HepG2 (cell line): ENCODE results near the gene CCL27. TPM values are rescaled to one million over a fixed set of nuclear protein-coding genes. Genes with fewer than 3 reads are reported as not detected.

Source experiments
- AGO2 ChIP-seq: fragments of 200-400 bp; formaldehyde crosslinking; optimal IDR thresholded peaks from 2 replicates; pipeline ENCODE3; 2017; ENCODE audit warnings: mild to moderate bottlenecking, low read depth, low read length, moderate library complexity
- CEBPB ChIP-seq: IDR thresholded peaks from 2 replicates; pipeline ENCODE4 v1.6.1; 2011; ENCODE audit warnings: low read depth, low read length, improper control_type of control experiment, borderline replicate concordance
- CREM ChIP-seq, 2 experiments: sonication (generic) in 1 of 2; formaldehyde crosslinking in 1 of 2; IDR thresholded peaks; 2 replicates each; pipeline versions ENCODE4 v1.4.0 to v1.6.1; 2016 to 2020; ENCODE audit warnings: antibody characterized with exemption in 1 of 2, mild to moderate bottlenecking in 1 of 2, missing genetic modification reagents in 1 of 2
- ERF ChIP-seq: IDR thresholded peaks from 2 replicates; pipeline ENCODE4 v1.6.1; 2018; ENCODE audit warnings: missing biosample characterization, missing genetic modification reagents
- GATAD1 ChIP-seq: IDR thresholded peaks from 2 replicates; pipeline ENCODE4 v1.6.1; 2016; ENCODE audit warnings: missing genetic modification reagents, missing compliant biosample characterization
- HIVEP1 ChIP-seq: sonication (generic); formaldehyde crosslinking; IDR thresholded peaks from 2 replicates; pipeline ENCODE4 v1.4.0; 2020; ENCODE audit warnings: mild to moderate bottlenecking, missing genetic modification reagents
- KLF15 ChIP-seq: sonication (generic); formaldehyde crosslinking; IDR thresholded peaks from 2 replicates; pipeline ENCODE4 v1.8.1; 2023; ENCODE audit warnings: borderline replicate concordance, mild to moderate bottlenecking, inconsistent platforms, missing genetic modification reagents, mixed read lengths
- ONECUT2 ChIP-seq: sonication (generic); formaldehyde crosslinking; IDR thresholded peaks from 2 replicates; pipeline ENCODE4 v1.4.0; 2020; ENCODE audit warnings: missing genetic modification reagents
- TARDBP ChIP-seq: sonication (generic); formaldehyde crosslinking; IDR thresholded peaks from 2 replicates; pipeline ENCODE4 v1.8.0; 2022; ENCODE audit warnings: mild to moderate bottlenecking, missing genetic modification reagents
- ZBTB43 ChIP-seq: sonication (generic); formaldehyde crosslinking; conservative IDR thresholded peaks from 2 replicates; pipeline ENCODE4 v1.4.0; 2020; ENCODE audit warnings: missing genetic modification reagents
- ZFP90 ChIP-seq: sonication (generic); formaldehyde crosslinking; IDR thresholded peaks from 2 replicates; pipeline ENCODE4 v1.8.0; 2022; ENCODE audit warnings: missing genetic modification reagents, mild to moderate bottlenecking, inconsistent platforms, borderline replicate concordance
- ZFY ChIP-seq: sonication (generic); formaldehyde crosslinking; IDR thresholded peaks from 2 replicates; pipeline ENCODE4 v1.4.0; 2020; ENCODE audit warnings: missing genetic modification reagents
- ZNF205 ChIP-seq: IDR thresholded peaks from 2 replicates; pipeline ENCODE4 v1.6.1; 2018; ENCODE audit warnings: missing biosample characterization, missing genetic modification reagents
- ZNF326 ChIP-seq: sonication (generic); formaldehyde crosslinking; IDR thresholded peaks from 2 replicates; pipeline ENCODE4 v1.4.0; 2020; ENCODE audit warnings: missing genetic modification reagents, borderline replicate concordance
- ZNF776 ChIP-seq: sonication (generic); formaldehyde crosslinking; IDR thresholded peaks from 2 replicates; pipeline ENCODE4 v1.4.0; 2020; ENCODE audit warnings: mild to moderate bottlenecking, missing genetic modification reagents
- polyA plus RNA-seq, 8 experiments: library from polyadenylated mRNA; depleted of rRNA in 3 of 8; stranded (reverse) in 7 of 8; unstranded in 1 of 8; fragments of >200 nt; fragmentation: Illumina TruSeq in 4 of 8; extraction: Trizol in 4 of 8; gene quantifications; 2 replicates each; pipeline versions ENCODE4 v1.2.1 to v1.2.3, GENCODE V29; 2011 to 2016; ENCODE audit warnings: low read depth in 4 of 8, missing spikeins in 1 of 8, mixed read lengths in 1 of 8; ENCODE audit not compliant: insufficient read depth in 1 of 8
- total RNA-seq, 5 experiments: library from RNA; depleted of rRNA; stranded (reverse); fragments of >200 nt; fragmentation: Illumina TruSeq; extraction: Trizol; gene quantifications; 2 replicates each; pipeline ENCODE4 v1.2.3, GENCODE V29; 2016; ENCODE audit warnings: low read depth in 1 of 5
- TF ChIP-seq, protein P1 (sequence below): sonication (generic); formaldehyde crosslinking; IDR thresholded peaks from 2 replicates; pipeline ENCODE4 v1.4.0; 2020; ENCODE audit warnings: missing genetic modification reagents, borderline replicate concordance
- TF ChIP-seq, protein P2 (sequence below): sonication (generic); formaldehyde crosslinking; IDR thresholded peaks from 2 replicates; pipeline ENCODE4 v1.4.0; 2020; ENCODE audit warnings: missing genetic modification reagents
- TF ChIP-seq, protein P3 (sequence below): sonication (generic); formaldehyde crosslinking; IDR thresholded peaks from 2 replicates; pipeline ENCODE4 v1.8.1; 2023; ENCODE audit warnings: mild to moderate bottlenecking, missing genetic modification reagents

Gene CCL27
- total and polyA plus RNA-seq, 2 of the 13 experiments (the other 11 are each of a cell fraction or from before 2014, with no cell fraction given): not detected

GRCh38 chr9:34637356-34638137, 24.9 kb downstream of the CCL27 start, which contains the start of gene SIGMAR1 (continued):
- TF ChIP-seq, protein P1, sequence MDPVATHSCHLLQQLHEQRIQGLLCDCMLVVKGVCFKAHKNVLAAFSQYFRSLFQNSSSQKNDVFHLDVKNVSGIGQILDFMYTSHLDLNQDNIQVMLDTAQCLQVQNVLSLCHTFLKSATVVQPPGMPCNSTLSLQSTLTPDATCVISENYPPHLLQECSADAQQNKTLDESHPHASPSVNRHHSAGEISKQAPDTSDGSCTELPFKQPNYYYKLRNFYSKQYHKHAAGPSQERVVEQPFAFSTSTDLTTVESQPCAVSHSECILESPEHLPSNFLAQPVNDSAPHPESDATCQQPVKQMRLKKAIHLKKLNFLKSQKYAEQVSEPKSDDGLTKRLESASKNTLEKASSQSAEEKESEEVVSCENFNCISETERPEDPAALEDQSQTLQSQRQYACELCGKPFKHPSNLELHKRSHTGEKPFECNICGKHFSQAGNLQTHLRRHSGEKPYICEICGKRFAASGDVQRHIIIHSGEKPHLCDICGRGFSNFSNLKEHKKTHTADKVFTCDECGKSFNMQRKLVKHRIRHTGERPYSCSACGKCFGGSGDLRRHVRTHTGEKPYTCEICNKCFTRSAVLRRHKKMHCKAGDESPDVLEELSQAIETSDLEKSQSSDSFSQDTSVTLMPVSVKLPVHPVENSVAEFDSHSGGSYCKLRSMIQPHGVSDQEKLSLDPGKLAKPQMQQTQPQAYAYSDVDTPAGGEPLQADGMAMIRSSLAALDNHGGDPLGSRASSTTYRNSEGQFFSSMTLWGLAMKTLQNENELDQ (CRISPR knock-in tag): no peak
- TF ChIP-seq ERF (peak; percentile 87; the same call in 1 of the 2 replicates), ZNF326 (CRISPR knock-in tag) (no peak), CEBPB (no peak), TARDBP (CRISPR knock-in tag) (peak; percentile 53; the same call in 1 of the 2 replicates), ZBTB43 (CRISPR knock-in tag) (no peak; the same call in 1 of the 2 replicates), ONECUT2 (CRISPR knock-in tag) (no peak; the same call in 1 of the 2 replicates), ZNF776 (CRISPR knock-in tag) (peak; percentile 85; the same call in 1 of the 2 replicates), ZNF205 (peak; percentile 71), GATAD1 (peak; percentile 75), ZFP90 (CRISPR knock-in tag) (peak; percentile 51; the same call in 1 of the 2 replicates), KLF15 (no peak; the same call in 1 of the 2 replicates), ZFY (CRISPR knock-in tag) (peak; percentile 98), HIVEP1 (peak; percentile 55), CREM (IDR thresholded peaks at IDR 0.05) (no peak), CREM (CRISPR knock-in tag; IDR thresholded peaks at IDR 0.05) (no peak), AGO2 (peak; percentile 75)
- TF ChIP-seq, protein P2, sequence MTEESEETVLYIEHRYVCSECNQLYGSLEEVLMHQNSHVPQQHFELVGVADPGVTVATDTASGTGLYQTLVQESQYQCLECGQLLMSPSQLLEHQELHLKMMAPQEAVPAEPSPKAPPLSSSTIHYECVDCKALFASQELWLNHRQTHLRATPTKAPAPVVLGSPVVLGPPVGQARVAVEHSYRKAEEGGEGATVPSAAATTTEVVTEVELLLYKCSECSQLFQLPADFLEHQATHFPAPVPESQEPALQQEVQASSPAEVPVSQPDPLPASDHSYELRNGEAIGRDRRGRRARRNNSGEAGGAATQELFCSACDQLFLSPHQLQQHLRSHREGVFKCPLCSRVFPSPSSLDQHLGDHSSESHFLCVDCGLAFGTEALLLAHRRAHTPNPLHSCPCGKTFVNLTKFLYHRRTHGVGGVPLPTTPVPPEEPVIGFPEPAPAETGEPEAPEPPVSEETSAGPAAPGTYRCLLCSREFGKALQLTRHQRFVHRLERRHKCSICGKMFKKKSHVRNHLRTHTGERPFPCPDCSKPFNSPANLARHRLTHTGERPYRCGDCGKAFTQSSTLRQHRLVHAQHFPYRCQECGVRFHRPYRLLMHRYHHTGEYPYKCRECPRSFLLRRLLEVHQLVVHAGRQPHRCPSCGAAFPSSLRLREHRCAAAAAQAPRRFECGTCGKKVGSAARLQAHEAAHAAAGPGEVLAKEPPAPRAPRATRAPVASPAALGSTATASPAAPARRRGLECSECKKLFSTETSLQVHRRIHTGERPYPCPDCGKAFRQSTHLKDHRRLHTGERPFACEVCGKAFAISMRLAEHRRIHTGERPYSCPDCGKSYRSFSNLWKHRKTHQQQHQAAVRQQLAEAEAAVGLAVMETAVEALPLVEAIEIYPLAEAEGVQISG: peak; percentile 75
- TF ChIP-seq, protein P3, sequence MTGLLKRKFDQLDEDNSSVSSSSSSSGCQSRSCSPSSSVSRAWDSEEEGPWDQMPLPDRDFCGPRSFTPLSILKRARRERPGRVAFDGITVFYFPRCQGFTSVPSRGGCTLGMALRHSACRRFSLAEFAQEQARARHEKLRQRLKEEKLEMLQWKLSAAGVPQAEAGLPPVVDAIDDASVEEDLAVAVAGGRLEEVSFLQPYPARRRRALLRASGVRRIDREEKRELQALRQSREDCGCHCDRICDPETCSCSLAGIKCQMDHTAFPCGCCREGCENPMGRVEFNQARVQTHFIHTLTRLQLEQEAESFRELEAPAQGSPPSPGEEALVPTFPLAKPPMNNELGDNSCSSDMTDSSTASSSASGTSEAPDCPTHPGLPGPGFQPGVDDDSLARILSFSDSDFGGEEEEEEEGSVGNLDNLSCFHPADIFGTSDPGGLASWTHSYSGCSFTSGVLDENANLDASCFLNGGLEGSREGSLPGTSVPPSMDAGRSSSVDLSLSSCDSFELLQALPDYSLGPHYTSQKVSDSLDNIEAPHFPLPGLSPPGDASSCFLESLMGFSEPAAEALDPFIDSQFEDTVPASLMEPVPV (CRISPR knock-in tag): no peak; the same call in 1 of the 2 replicates
